B cell (primary cell): ENCODE measurements around the gene ZNF789. TPM values are rescaled to one million over a fixed set of nuclear protein-coding genes. Genes with fewer than 3 reads are reported as not detected.

Source experiments
- ATAC-seq: fragments of 200-7000 bp; cut with Tn5 transposase; one replicate; pipeline ENCODE4 v1.10.0; 2021; ENCODE audit warnings: low read depth, mild to moderate bottlenecking, moderate number of reproducible peaks, moderate library complexity
- CTCF ChIA-PET: fragments of 350-600 bp; sonication (Branson Sonifier 250); formaldehyde crosslinking; loops from one replicate; lab custom pipeline; 2021; ENCODE audit warnings: antibody characterized with exemption, inconsistent platforms; lab: Charles Lee
- POLR2A ChIA-PET: fragments of 350-600 bp; sonication (Branson Sonifier 250); formaldehyde crosslinking; loops from one replicate; lab custom pipeline; 2021; ENCODE audit warnings: antibody characterized with exemption; lab: Charles Lee
- DNase-seq: peaks from one replicate; pipeline ENCODE4 v3.0.0; 2013
- H2AFZ ChIP-seq: 2 replicates; pipeline ENCODE4 v1.6.1; 2012; ENCODE audit warnings: mild to moderate bottlenecking, low read depth, low read length; ENCODE audit not compliant: insufficient read depth, poor library complexity, severe bottlenecking
- H3K27ac ChIP-seq, 2 donors: 1 replicate in 1 of 2; 2 replicates in 1 of 2; pipeline ENCODE4 v1.5.1; 2012 to 2013; ENCODE audit warnings: low read length in 2 of 2, mild to moderate bottlenecking in 2 of 2, moderate library complexity in 1 of 2
- H3K27me3 ChIP-seq, 4 experiments: fragments of 200-600 bp in 1 of 4; sonication (generic) in 1 of 4; replicated peaks in 1 of 4; 1 replicate in 2 of 4; 2 replicates in 2 of 4; pipeline versions ENCODE4 v1.6.1 to v1.7.0; 2013 to 2016; ENCODE audit warnings: low read length in 3 of 4, mild to moderate bottlenecking in 2 of 4, mixed read lengths in 1 of 4, moderate library complexity in 1 of 4; ENCODE audit not compliant: insufficient read depth in 4 of 4, control insufficient read depth in 3 of 4; ENCODE audit errors: control extremely low read depth in 1 of 4
- H3K36me3 ChIP-seq, 2 experiments: replicated peaks in 1 of 2; 1 replicate in 1 of 2; 2 replicates in 1 of 2; pipeline versions ENCODE4 v1.6.1 to v1.7.1; 2013; ENCODE audit warnings: low read length in 1 of 2; ENCODE audit not compliant: insufficient read depth in 2 of 2, control insufficient read depth in 1 of 2; ENCODE audit errors: control extremely low read depth in 1 of 2, extremely low read depth in 1 of 2
- H3K4me1 ChIP-seq, 2 donors: fragments of 200-600 bp in 1 of 2; sonication (generic) in 1 of 2; 1 replicate in 1 of 2; 2 replicates in 1 of 2; pipeline versions ENCODE4 v1.5.1 to v1.6.1; 2013 to 2017; ENCODE audit warnings: low read length in 2 of 2; ENCODE audit not compliant: control insufficient read depth in 2 of 2, insufficient read depth in 2 of 2
- H3K4me2 ChIP-seq: replicated peaks from 2 replicates; pipeline ENCODE3; 2012; ENCODE audit warnings: mild to moderate bottlenecking, low read depth, low read length; ENCODE audit not compliant: poor library complexity, severe bottlenecking
- H3K4me3 ChIP-seq, 5 experiments: fragments of 200-600 bp in 1 of 5; sonication (generic) in 1 of 5; 1 replicate in 3 of 5; 2 replicates in 2 of 5; pipeline versions ENCODE4 v1.5.1 to v1.7.0; 2011 to 2016; ENCODE audit warnings: low read length in 4 of 5, mild to moderate bottlenecking in 4 of 5, low read depth in 2 of 5, control low read depth in 1 of 5, moderate library complexity in 1 of 5; ENCODE audit not compliant: insufficient read depth in 1 of 5; ENCODE audit errors: control extremely low read depth in 1 of 5, extremely low read depth in 1 of 5
- H3K79me2 ChIP-seq: fragments of 200-600 bp; sonication (generic); one replicate; pipeline ENCODE4 v1.6.0; 2016; ENCODE audit warnings: low read length; ENCODE audit not compliant: control insufficient read depth, insufficient read depth
- H3K9ac ChIP-seq: fragments of 200-600 bp; sonication (generic); 2 replicates; pipeline ENCODE4 v1.6.1; 2017; ENCODE audit warnings: mild to moderate bottlenecking, low read length, moderate library complexity
- H3K9me3 ChIP-seq, 3 donors: one replicate each; pipeline versions ENCODE4 v1.6.1 to v1.7.1; 2013; ENCODE audit warnings: low read length in 2 of 3; ENCODE audit not compliant: control insufficient read depth in 2 of 3, insufficient read depth in 1 of 3; ENCODE audit errors: control extremely low read depth in 1 of 3
- H4K20me1 ChIP-seq: 2 replicates; pipeline ENCODE4 v1.6.0; 2012; ENCODE audit warnings: mild to moderate bottlenecking, low read length; ENCODE audit not compliant: insufficient read depth, control insufficient read depth, poor library complexity, severe bottlenecking
- H3K27ac Mint-ChIP-seq: one replicate; pipeline ENCODE4 v1.8.0; 2021; ENCODE audit warnings: mixed read lengths
- H3K27me3 Mint-ChIP-seq: one replicate; pipeline ENCODE4 v1.8.0; 2021; ENCODE audit warnings: mixed read lengths
- H3K4me1 Mint-ChIP-seq: one replicate; pipeline ENCODE4 v1.8.0; 2021; ENCODE audit warnings: mixed read lengths
- H3K4me3 Mint-ChIP-seq: one replicate; pipeline ENCODE4 v1.8.0; 2021; ENCODE audit warnings: mixed read lengths
- H3K9me3 Mint-ChIP-seq: one replicate; pipeline ENCODE4 v1.8.0; 2022; ENCODE audit warnings: mixed read lengths; ENCODE audit not compliant: insufficient read depth
- CTCF ChIP-seq: fragments of 200-600 bp; IDR thresholded peaks from one replicate; pipeline ENCODE4 v1.8.0; 2022; ENCODE audit warnings: antibody characterized with exemption, mild to moderate bottlenecking
- EZH2 ChIP-seq: IDR thresholded peaks from 2 replicates; pipeline ENCODE4 v1.6.1; 2012; ENCODE audit warnings: borderline replicate concordance, low read depth, mild to moderate bottlenecking, moderate library complexity, low read length; ENCODE audit not compliant: insufficient read depth, poor library complexity, severe bottlenecking
- WGBS: methylation state at CpG from one replicate; pipeline ENCODE4 v1.1.5; 2013; ENCODE audit warnings: missing lambda C conversion rate; ENCODE audit not compliant: insufficient coverage; 5-methylcytosine and 5-hydroxymethylcytosine counted together
- intact Hi-C: fragments of 100-400 bp; cut with micrococcal nuclease; formaldehyde crosslinking; loops from one replicate; pipeline ENCODE4 v1.10.0; 2022
- polyA plus RNA-seq: library from polyadenylated mRNA; depleted of rRNA; stranded (reverse); fragments of >200 nt; gene quantifications from 2 replicates; pipeline ENCODE4 v1.2.3, GENCODE V29; 2012
- total RNA-seq, 2 donors: library from RNA; stranded (reverse); fragments of 120-200 nt in 1 of 2; gene quantifications; 1 replicate in 1 of 2; 2 replicates in 1 of 2; pipeline versions ENCODE4 v1.2.3 to v1.2.4, GENCODE V29; 2013 to 2022

Gene ZNF789
- total and polyA plus RNA-seq, 2 donors (not counting 1 experiment from before 2014, with no cell fraction given), result 16.4 to 36.7 TPM

GRCh38 chr7:99478464-99479440, 6.1 kb downstream of the ZNF789 start:
- no peaks in the 10 kb centered on the region for H4K20me1 ChIP-seq
- Mint-ChIP-seq H3K27ac (peak overlapping the region; percentile 74), H3K4me1 (peaks cover 27% of the 10 kb centered on the region), H3K27me3 (no peaks in the 10 kb centered on the region), H3K4me3 (no peak overlapping the region), H3K9me3 (no peaks in the 10 kb centered on the region)
- no peak overlapping the region for H3K4me2 ChIP-seq
- H3K9ac ChIP-seq, result no peak overlapping the region
- no peaks in the 10 kb centered on the region for H3K9me3 ChIP-seq
- peaks cover 36% of the 10 kb centered on the region for H3K79me2 ChIP-seq
- WGBS, result 79% methylated on average over 7 of the region's 15 CpGs
- H3K36me3 ChIP-seq, result peaks cover 1 to 11% of the 10 kb centered on the region in 2 experiments
- CTCF ChIA-PET, result no interaction called here
- H3K27me3 ChIP-seq, result no peaks in the 10 kb centered on the region
- peaks cover 8 to 16% of the 10 kb centered on the region in 2 donors for H3K4me1 ChIP-seq
- H3K4me3 ChIP-seq, result no peak overlapping the region
- no peak for TF ChIP-seq CTCF
- TF ChIP-seq EZH2, result no peak
- POLR2A ChIA-PET, result no interaction called here
- ATAC-seq, result no peak
- H2AFZ ChIP-seq, result no peak overlapping the region
- intact Hi-C loops, result loop anchor here (10.0 kb wide), 1 partner anchor 104 kb away; the partner anchor contains the start of gene ARPC1B
- DNase-seq, result no peak
- H3K27ac ChIP-seq, result peak overlapping the region in 1 of 2 donors; percentile 31

GRCh38 chr7:99485094-99485493, 12.4 kb downstream of the ZNF789 start:
- Mint-ChIP-seq H3K4me3 (no peak overlapping the region), H3K27me3 (no peaks in the 10 kb centered on the region), H3K27ac (no peak overlapping the region), H3K9me3 (no peaks in the 10 kb centered on the region), H3K4me1 (no peaks in the 10 kb centered on the region)
- ChIA-PET POLR2A (no interaction called here), CTCF (no interaction called here)
- Histone ChIP-seq H4K20me1 (no peaks in the 10 kb centered on the region), H3K4me1 (no peaks in the 10 kb centered on the region), H2AFZ (no peak overlapping the region), H3K4me3 (no peak overlapping the region), H3K9me3 (no peaks in the 10 kb centered on the region), H3K4me2 (no peak overlapping the region), H3K79me2 (peaks cover 2% of the 10 kb centered on the region), H3K36me3 (peaks cover 1 to 22% of the 10 kb centered on the region in 2 experiments), H3K9ac (no peak overlapping the region), H3K27ac (no peak overlapping the region), H3K27me3 (no peaks in the 10 kb centered on the region)
- DNase-seq (no peak), ATAC-seq (no peak)
- TF ChIP-seq EZH2, result no peak
- no peak for TF ChIP-seq CTCF
- WGBS, result 100% methylated on average over 1 of the region's 5 CpGs
- intact Hi-C loops, result no loop called here
